Tibial artery (tissue), 4 donors: ENCODE results near the gene ACOXL.

Experiments
- DNase-seq, 2 donors: peaks; one replicate each; pipeline ENCODE4 v3.0.0-alpha.2; 2019
- H3K27ac ChIP-seq, 2 donors: fragments of 200-600 bp; sonication (generic) in 1 of 2; 1 replicate in 1 of 2; 2 replicates in 1 of 2; pipeline ENCODE4 v1.5.1; 2018 to 2019; ENCODE audit warnings: mild to moderate bottlenecking in 1 of 2
- H3K27me3 ChIP-seq, 2 donors: fragments of 200-600 bp; sonication (generic) in 1 of 2; one replicate each; pipeline versions ENCODE4 v1.5.1 to v1.6.0; 2016 to 2019
- H3K36me3 ChIP-seq, 3 donors: fragments of 200-600 bp; sonication (generic) in 2 of 3; one replicate each; pipeline ENCODE4 v1.5.1; 2016 to 2019; ENCODE audit warnings: mild to moderate bottlenecking in 2 of 3
- H3K4me1 ChIP-seq, 4 donors: fragments of 200-600 bp; sonication (generic) in 2 of 4; 1 replicate in 3 of 4; 2 replicates in 1 of 4; pipeline ENCODE4 v1.5.1; 2016 to 2019
- H3K4me3 ChIP-seq, 2 donors: fragments of 200-600 bp; sonication (generic) in 1 of 2; 1 replicate in 1 of 2; 2 replicates in 1 of 2; pipeline ENCODE4 v1.5.1; 2018 to 2019; ENCODE audit warnings: mild to moderate bottlenecking in 2 of 2
- H3K9me3 ChIP-seq, 3 donors: fragments of 200-600 bp; sonication (generic) in 1 of 3; one replicate each; pipeline ENCODE4 v1.5.1; 2016 to 2019
- intact Hi-C: fragments of 100-400 bp; cut with DNase I; formaldehyde crosslinking; loops from one replicate; pipeline ENCODE4 v1.15.0; 2023; ENCODE audit warnings: low total_unique reads
- TF ChIP-seq, protein P1 (sequence below), 2 experiments: fragments of 200-600 bp in 1 of 2; fragments of 450-650 bp in 1 of 2; IDR thresholded peaks; one replicate each; pipeline ENCODE4 v1.5.1; 2017 to 2019; ENCODE audit warnings: antibody characterized with exemption in 2 of 2, mild to moderate bottlenecking in 1 of 2, moderate library complexity in 1 of 2

ACOXL gene

GRCh38 chr2:111113838-111114237 is 381.5 kb downstream of the ACOXL start:
- intact Hi-C loops: loop anchor here (10.0 kb wide), 1 partner anchor 591 kb away; no protein-coding TSS in a partner anchor
- no peak overlapping the region for H3K27ac ChIP-seq
- H3K4me3 ChIP-seq: no peak overlapping the region
- no peak for DNase-seq
- no peaks in the 10 kb centered on the region for H3K9me3 ChIP-seq
- no peaks in the 10 kb centered on the region for H3K36me3 ChIP-seq
- H3K4me1 ChIP-seq: peaks cover 0 to 19% (median 10%) of the 10 kb centered on the region in 4 donors
- peaks cover 0 to 18% of the 10 kb centered on the region in 2 donors for H3K27me3 ChIP-seq
- TF ChIP-seq, protein P1, sequence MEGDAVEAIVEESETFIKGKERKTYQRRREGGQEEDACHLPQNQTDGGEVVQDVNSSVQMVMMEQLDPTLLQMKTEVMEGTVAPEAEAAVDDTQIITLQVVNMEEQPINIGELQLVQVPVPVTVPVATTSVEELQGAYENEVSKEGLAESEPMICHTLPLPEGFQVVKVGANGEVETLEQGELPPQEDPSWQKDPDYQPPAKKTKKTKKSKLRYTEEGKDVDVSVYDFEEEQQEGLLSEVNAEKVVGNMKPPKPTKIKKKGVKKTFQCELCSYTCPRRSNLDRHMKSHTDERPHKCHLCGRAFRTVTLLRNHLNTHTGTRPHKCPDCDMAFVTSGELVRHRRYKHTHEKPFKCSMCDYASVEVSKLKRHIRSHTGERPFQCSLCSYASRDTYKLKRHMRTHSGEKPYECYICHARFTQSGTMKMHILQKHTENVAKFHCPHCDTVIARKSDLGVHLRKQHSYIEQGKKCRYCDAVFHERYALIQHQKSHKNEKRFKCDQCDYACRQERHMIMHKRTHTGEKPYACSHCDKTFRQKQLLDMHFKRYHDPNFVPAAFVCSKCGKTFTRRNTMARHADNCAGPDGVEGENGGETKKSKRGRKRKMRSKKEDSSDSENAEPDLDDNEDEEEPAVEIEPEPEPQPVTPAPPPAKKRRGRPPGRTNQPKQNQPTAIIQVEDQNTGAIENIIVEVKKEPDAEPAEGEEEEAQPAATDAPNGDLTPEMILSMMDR (IDR thresholded peaks at IDR 0.05): no peak

DNA sequence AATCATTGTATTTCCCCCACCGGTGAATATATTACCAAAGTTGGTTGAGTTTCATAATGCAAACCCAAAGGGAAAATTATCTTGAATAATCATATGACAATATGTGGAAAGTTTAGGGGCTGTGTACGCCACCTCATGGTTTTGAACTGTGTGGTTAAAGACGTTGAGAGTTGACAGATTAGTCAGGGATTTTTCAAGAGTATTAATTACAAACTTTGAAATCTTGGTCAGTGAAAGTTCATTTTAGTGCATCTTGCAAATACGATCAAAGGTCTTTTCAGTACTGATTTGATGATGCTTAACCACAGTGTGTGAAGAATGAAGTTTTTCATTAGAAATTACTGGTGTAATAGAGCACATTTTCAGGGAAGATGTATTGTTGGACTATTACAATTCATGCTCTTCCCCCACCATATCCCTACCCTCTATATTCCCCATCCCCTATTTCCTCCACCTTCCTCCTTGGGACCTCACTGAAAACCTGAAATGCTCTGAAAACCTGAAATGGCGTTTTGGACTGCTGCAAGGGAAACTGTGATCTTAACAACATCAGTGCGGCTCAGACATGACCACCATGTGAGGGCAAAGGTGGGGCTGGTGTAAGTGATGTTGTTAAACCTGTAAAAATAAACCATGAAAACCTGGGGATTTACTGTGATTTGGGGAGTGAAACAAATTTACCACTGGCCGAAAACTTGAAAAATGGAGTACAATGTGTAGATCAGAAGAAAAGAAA is 383.8 kb downstream of the ACOXL start:
- no peak for DNase-seq
- intact Hi-C loops: loop anchor here (5.0 to 10.0 kb wide), 2 partner anchors 551 to 589 kb away; no protein-coding TSS in a partner anchor
- Histone ChIP-seq H3K27ac (no peak overlapping the region), H3K27me3 (peaks cover 0 to 11% of the 10 kb centered on the region in 2 donors), H3K4me1 (peaks cover 0 to 32% (median 22%) of the 10 kb centered on the region in 4 donors), H3K4me3 (no peak overlapping the region), H3K36me3 (no peaks in the 10 kb centered on the region), H3K9me3 (no peaks in the 10 kb centered on the region)
- TF ChIP-seq, protein P1 (IDR thresholded peaks at IDR 0.05): no peak

DNA sequence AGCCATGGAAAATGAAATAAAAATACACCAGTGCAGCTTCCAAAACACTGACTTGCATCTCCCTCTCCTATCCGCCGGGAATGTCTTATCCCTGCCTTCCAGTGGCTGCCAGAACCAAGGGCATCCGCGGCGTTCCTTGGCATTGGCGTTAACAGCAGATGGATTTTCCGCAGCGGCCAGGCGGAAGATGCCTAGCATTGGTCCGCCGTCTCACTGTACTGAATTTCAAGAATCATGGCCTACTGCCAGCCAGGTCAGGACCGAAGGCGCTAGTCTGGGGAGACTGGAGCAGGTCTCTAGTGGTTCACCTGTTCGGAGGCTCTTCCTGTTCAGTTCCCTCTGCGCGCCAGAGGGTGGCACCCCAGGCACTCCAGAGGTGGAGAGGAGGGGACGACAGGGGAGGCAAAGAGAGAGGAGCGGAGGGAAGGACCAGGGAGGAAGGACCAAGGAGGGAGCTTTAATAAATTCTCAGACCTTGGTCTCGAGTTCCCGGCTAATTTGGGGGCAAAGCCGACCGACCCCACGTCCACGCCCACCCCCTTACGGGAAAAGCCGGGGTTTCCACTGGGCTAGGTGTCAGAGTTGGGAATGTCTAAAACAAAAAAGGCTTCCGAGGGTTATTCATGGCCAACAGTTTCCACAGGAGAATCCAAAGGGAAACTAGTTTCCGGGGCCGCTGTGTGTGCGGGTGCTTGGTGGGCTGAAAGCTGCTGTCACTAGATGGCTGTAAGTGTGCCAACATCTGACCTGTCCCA is 384.6 kb downstream of the ACOXL start:
- intact Hi-C loops: loop anchor here (5.0 to 10.0 kb wide), 2 partner anchors 550 to 588 kb away; no protein-coding TSS in a partner anchor
- no peaks in the 10 kb centered on the region for H3K9me3 ChIP-seq
- no peaks in the 10 kb centered on the region for H3K36me3 ChIP-seq
- peaks cover 0 to 11% of the 10 kb centered on the region in 2 donors for H3K27me3 ChIP-seq
- H3K27ac ChIP-seq: peak overlapping the region; percentile 45 to 66
- peak; percentile 70 to 86 for DNase-seq
- peak overlapping the region; percentile 49 to 77 for H3K4me3 ChIP-seq
- peaks cover 0 to 38% (median 22%) of the 10 kb centered on the region in 4 donors for H3K4me1 ChIP-seq
- TF ChIP-seq, protein P1 (IDR thresholded peaks at IDR 0.05): peak; percentile 90 to 91

- H3K4me1 ChIP-seq: peaks cover 0 to 39% (median 22%) of the 10 kb centered on the region in 4 donors
- TF ChIP-seq, protein P1 (IDR thresholded peaks at IDR 0.05): no peak
- peak overlapping the region; percentile 49 to 77 for H3K4me3 ChIP-seq
- peak overlapping the region; percentile 45 to 66 for H3K27ac ChIP-seq
- intact Hi-C loops: loop anchor here (5.0 to 10.0 kb wide), 2 partner anchors 549 to 587 kb away; no protein-coding TSS in a partner anchor
- no peaks in the 10 kb centered on the region for H3K36me3 ChIP-seq
- no peaks in the 10 kb centered on the region for H3K9me3 ChIP-seq
- peak; percentile 33 to 72 for DNase-seq
- peaks cover 0 to 10% of the 10 kb centered on the region in 2 donors for H3K27me3 ChIP-seq
Observed at GRCh38 chr2:111117598-111118480, 385.5 kb downstream of the ACOXL start.

GRCh38 chr2:111118481-111118980 is 386.2 kb downstream of the ACOXL start:
- H3K27ac ChIP-seq: peak overlapping the region; percentile 45 to 66
- intact Hi-C loops: loop anchor here (5.0 to 10.0 kb wide), 2 partner anchors 549 to 586 kb away; no protein-coding TSS in a partner anchor
- DNase-seq: peak in 1 of 2 donors; percentile 29
- H3K36me3 ChIP-seq: no peaks in the 10 kb centered on the region
- H3K9me3 ChIP-seq: no peaks in the 10 kb centered on the region
- peaks cover 0 to 5% of the 10 kb centered on the region in 2 donors for H3K27me3 ChIP-seq
- H3K4me1 ChIP-seq: peaks cover 0 to 44% (median 23%) of the 10 kb centered on the region in 4 donors
- peak overlapping the region; percentile 49 to 77 for H3K4me3 ChIP-seq
- TF ChIP-seq, protein P1 (IDR thresholded peaks at IDR 0.05): no peak
